H9 (cell line): Measurements from ENCODE around the gene USP13. TPM values are rescaled to one million over a fixed set of nuclear protein-coding genes. Genes with fewer than 3 reads are reported as not detected.

Experiments
- DNase-seq: peaks from one replicate; pipeline ENCODE4 v3.0.0-alpha.2; 2017
- H2AFZ ChIP-seq: one replicate; pipeline ENCODE4 v1.6.1; 2013; ENCODE audit warnings: mild to moderate bottlenecking, low read length, control low read depth, moderate library complexity
- H2AK5ac ChIP-seq: 2 replicates; pipeline ENCODE4 v1.6.1; 2013; ENCODE audit warnings: low read length, control low read depth, mixed read lengths; ENCODE audit not compliant: insufficient read length
- H2BK120ac ChIP-seq: one replicate; pipeline ENCODE4 v1.6.1; 2013; ENCODE audit warnings: low read depth, mild to moderate bottlenecking, low read length, control low read depth, inconsistent platforms; ENCODE audit not compliant: poor library complexity, severe bottlenecking
- H2BK12ac ChIP-seq: 2 replicates; pipeline ENCODE4 v1.6.1; 2013; ENCODE audit warnings: low read length, control low read depth, mixed read lengths, low read depth; ENCODE audit not compliant: insufficient read length
- H2BK15ac ChIP-seq: 2 replicates; pipeline ENCODE4 v1.6.1; 2013; ENCODE audit warnings: low read depth, low read length, control low read depth
- H2BK20ac ChIP-seq: one replicate; pipeline ENCODE4 v1.6.1; 2013; ENCODE audit warnings: low read depth, mild to moderate bottlenecking, low read length, control low read depth, inconsistent platforms; ENCODE audit not compliant: poor library complexity, severe bottlenecking
- H2BK5ac ChIP-seq: 2 replicates; pipeline ENCODE4 v1.6.1; 2013; ENCODE audit warnings: low read length, control low read depth, mixed read lengths; ENCODE audit not compliant: insufficient read length
- H3K14ac ChIP-seq: 2 replicates; pipeline ENCODE4 v1.6.1; 2013; ENCODE audit warnings: low read length, control low read depth; ENCODE audit not compliant: insufficient read depth
- H3K18ac ChIP-seq: 2 replicates; pipeline ENCODE4 v1.6.1; 2013; ENCODE audit warnings: low read depth, mild to moderate bottlenecking, mixed read lengths, low read length, control low read depth; ENCODE audit not compliant: insufficient read length
- H3K23ac ChIP-seq: 2 replicates; pipeline ENCODE4 v1.6.1; 2013; ENCODE audit warnings: low read length, control low read depth, mixed read lengths, low read depth; ENCODE audit not compliant: insufficient read length
- H3K23me2 ChIP-seq: 2 replicates; pipeline ENCODE4 v1.6.1; 2013; ENCODE audit warnings: low read depth, mild to moderate bottlenecking, mixed read lengths, low read length, control low read depth; ENCODE audit not compliant: insufficient read length, poor library complexity, severe bottlenecking
- H3K27ac ChIP-seq: 2 replicates; pipeline ENCODE4 v1.5.1; 2013; ENCODE audit warnings: low read length, control low read depth, mixed read lengths, low read depth; ENCODE audit not compliant: insufficient read length
- H3K27me3 ChIP-seq: 2 replicates; pipeline ENCODE4 v1.6.1; 2013; ENCODE audit warnings: low read length, control low read depth, inconsistent platforms; ENCODE audit not compliant: insufficient read depth
- H3K4ac ChIP-seq: 2 replicates; pipeline ENCODE4 v1.6.1; 2013; ENCODE audit warnings: low read depth, mild to moderate bottlenecking, control low read depth, inconsistent platforms, low read length, moderate library complexity
- H3K4me1 ChIP-seq: 2 replicates; pipeline ENCODE4 v1.6.1; 2013; ENCODE audit warnings: low read length, control low read depth, inconsistent platforms; ENCODE audit not compliant: insufficient read depth
- H3K4me2 ChIP-seq: 2 replicates; pipeline ENCODE4 v1.6.1; 2013; ENCODE audit warnings: low read length, control low read depth, mixed read lengths; ENCODE audit not compliant: insufficient read length, insufficient read depth
- H3K56ac ChIP-seq: 2 replicates; pipeline ENCODE4 v1.6.1; 2013; ENCODE audit warnings: low read depth, mild to moderate bottlenecking, mixed read lengths, low read length, control low read depth; ENCODE audit not compliant: insufficient read length
- H3K79me1 ChIP-seq: 2 replicates; pipeline ENCODE4 v1.6.1; 2013; ENCODE audit warnings: low read depth, mild to moderate bottlenecking, moderate library complexity, low read length, control low read depth, inconsistent platforms; ENCODE audit not compliant: insufficient read depth, poor library complexity, severe bottlenecking
- H3K79me2 ChIP-seq: 2 replicates; pipeline ENCODE4 v1.6.1; 2013; ENCODE audit warnings: low read length, control low read depth, inconsistent platforms; ENCODE audit not compliant: insufficient read depth
- H3K9ac ChIP-seq: 2 replicates; pipeline ENCODE4 v1.6.1; 2013; ENCODE audit warnings: low read length, control low read depth, mixed read lengths; ENCODE audit not compliant: insufficient read length; ENCODE audit errors: extremely low read depth
- H3K9me3 ChIP-seq: one replicate; pipeline ENCODE4 v1.6.1; 2013; ENCODE audit warnings: low read depth, low read length, inconsistent platforms; ENCODE audit not compliant: control insufficient read depth
- H3T11ph ChIP-seq: one replicate; pipeline ENCODE4 v1.6.1; 2013; ENCODE audit warnings: mild to moderate bottlenecking, low read length, control low read depth, inconsistent platforms
- H4K20me1 ChIP-seq: one replicate; pipeline ENCODE4 v1.6.1; 2013; ENCODE audit not compliant: control insufficient read depth, insufficient read length, insufficient read depth
- H4K5ac ChIP-seq: 2 replicates; pipeline ENCODE4 v1.6.1; 2013; ENCODE audit warnings: low read depth, mild to moderate bottlenecking, mixed read lengths, low read length, control low read depth; ENCODE audit not compliant: insufficient read length
- H4K8ac ChIP-seq: replicated peaks from 2 replicates; pipeline ENCODE4 v1.6.1; 2013; ENCODE audit warnings: low read length, control low read depth, mixed read lengths, low read depth; ENCODE audit not compliant: insufficient read length
- H4K91ac ChIP-seq: 2 replicates; pipeline ENCODE4 v1.6.1; 2013; ENCODE audit warnings: low read depth, mild to moderate bottlenecking, moderate library complexity, mixed read lengths, low read length, control low read depth; ENCODE audit not compliant: insufficient read length
- H3K27ac Mint-ChIP-seq, 3 experiments: 2 replicates in 2 of 3; 3 replicates in 1 of 3; pipeline ENCODE4 v1.8.0; 2020 to 2021; ENCODE audit warnings: mixed read lengths in 3 of 3, mild to moderate bottlenecking in 1 of 3, moderate library complexity in 1 of 3
- H3K27me3 Mint-ChIP-seq: 2 replicates; pipeline ENCODE4 v1.8.0; 2021; ENCODE audit warnings: low read depth, mild to moderate bottlenecking, moderate library complexity, mixed read lengths
- H3K36me3 Mint-ChIP-seq, 3 experiments: 2 replicates in 2 of 3; 3 replicates in 1 of 3; pipeline ENCODE4 v1.8.0; 2020 to 2021; ENCODE audit warnings: low read depth in 3 of 3, mixed read lengths in 3 of 3; ENCODE audit not compliant: insufficient read depth in 1 of 3
- H3K4me1 Mint-ChIP-seq, 2 experiments: 2 replicates each; pipeline ENCODE4 v1.8.0; 2020; ENCODE audit warnings: mixed read lengths in 2 of 2
- H3K4me3 Mint-ChIP-seq, 2 experiments: 2 replicates in 1 of 2; 3 replicates in 1 of 2; pipeline ENCODE4 v1.8.0; 2020 to 2021; ENCODE audit warnings: mild to moderate bottlenecking in 2 of 2, mixed read lengths in 2 of 2, moderate library complexity in 1 of 2
- H3K9me3 Mint-ChIP-seq, 2 experiments: 2 replicates in 1 of 2; 3 replicates in 1 of 2; pipeline ENCODE4 v1.8.0; 2020; ENCODE audit warnings: mild to moderate bottlenecking in 2 of 2, mixed read lengths in 2 of 2, moderate library complexity in 1 of 2
- WGBS: extraction: QIAGEN DNeasy Blood & Tissue Kit; methylation state at CpG from one replicate; pipeline ENCODE4 v1.1.7; 2013; ENCODE audit warnings: missing lambda C conversion rate, low lambda C conversion rate, mixed read lengths; ENCODE audit not compliant: insufficient read length; ENCODE audit errors: extremely low coverage; 5-methylcytosine and 5-hydroxymethylcytosine counted together
- total RNA-seq: library from RNA; stranded (reverse); gene quantifications from 2 replicates; pipeline ENCODE4 v1.2.1, GENCODE V29; 2021
- TF ChIP-seq, protein P1 (sequence below): fragments of 200-600 bp; sonication (generic); conservative IDR thresholded peaks from 3 replicates; pipeline ENCODE4 v1.8.0; 2021; ENCODE audit warnings: antibody characterized with exemption, mild to moderate bottlenecking

USP13 gene
- total RNA-seq, 1 experiment from 2014 or later = 26.7 TPM

DNA sequence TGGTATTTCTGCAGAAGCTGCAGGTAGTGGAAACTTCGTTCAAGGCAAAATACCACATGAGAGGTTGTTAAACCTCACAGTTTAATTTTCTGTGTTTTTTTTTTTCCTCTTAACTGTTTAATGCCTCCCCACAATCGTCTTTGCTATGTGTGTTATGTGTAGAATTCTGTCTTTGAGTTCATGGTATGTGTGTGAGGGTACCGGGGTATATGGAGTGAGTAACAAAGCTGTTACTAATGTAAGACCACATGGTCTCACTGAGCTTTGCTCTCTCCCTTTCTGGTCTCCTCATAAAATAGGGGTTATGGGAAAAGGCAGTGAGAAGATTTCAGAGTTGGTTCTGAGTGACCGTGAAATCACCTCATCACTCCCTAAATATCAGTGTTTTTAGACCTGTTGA lies 143.6 kb downstream of the USP13 start:
- H2BK5ac ChIP-seq = no peak overlapping the region
- Mint-ChIP-seq H3K27me3 (no peaks in the 10 kb centered on the region), H3K9me3 (no peaks in the 10 kb centered on the region), H3K27ac (no peak overlapping the region), H3K36me3 (no peaks in the 10 kb centered on the region), H3K4me1 (no peaks in the 10 kb centered on the region), H3K4me3 (no peak overlapping the region)
- no peak overlapping the region for H3K4ac ChIP-seq
- no peak overlapping the region for H3K18ac ChIP-seq
- H3K27ac ChIP-seq = no peak overlapping the region
- H3K79me1 ChIP-seq = no peaks in the 10 kb centered on the region
- no peak for DNase-seq
- H4K91ac ChIP-seq = no peak overlapping the region
- H2BK12ac ChIP-seq = no peak overlapping the region
- H3K14ac ChIP-seq = no peak overlapping the region
- no peak overlapping the region for H2AFZ ChIP-seq
- TF ChIP-seq, protein P1, sequence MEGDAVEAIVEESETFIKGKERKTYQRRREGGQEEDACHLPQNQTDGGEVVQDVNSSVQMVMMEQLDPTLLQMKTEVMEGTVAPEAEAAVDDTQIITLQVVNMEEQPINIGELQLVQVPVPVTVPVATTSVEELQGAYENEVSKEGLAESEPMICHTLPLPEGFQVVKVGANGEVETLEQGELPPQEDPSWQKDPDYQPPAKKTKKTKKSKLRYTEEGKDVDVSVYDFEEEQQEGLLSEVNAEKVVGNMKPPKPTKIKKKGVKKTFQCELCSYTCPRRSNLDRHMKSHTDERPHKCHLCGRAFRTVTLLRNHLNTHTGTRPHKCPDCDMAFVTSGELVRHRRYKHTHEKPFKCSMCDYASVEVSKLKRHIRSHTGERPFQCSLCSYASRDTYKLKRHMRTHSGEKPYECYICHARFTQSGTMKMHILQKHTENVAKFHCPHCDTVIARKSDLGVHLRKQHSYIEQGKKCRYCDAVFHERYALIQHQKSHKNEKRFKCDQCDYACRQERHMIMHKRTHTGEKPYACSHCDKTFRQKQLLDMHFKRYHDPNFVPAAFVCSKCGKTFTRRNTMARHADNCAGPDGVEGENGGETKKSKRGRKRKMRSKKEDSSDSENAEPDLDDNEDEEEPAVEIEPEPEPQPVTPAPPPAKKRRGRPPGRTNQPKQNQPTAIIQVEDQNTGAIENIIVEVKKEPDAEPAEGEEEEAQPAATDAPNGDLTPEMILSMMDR = no peak
- no peak overlapping the region for H2BK120ac ChIP-seq
- no CpG with 5 or more reads among the region's 4 CpGs for WGBS
- no peak overlapping the region for H2BK20ac ChIP-seq
- no peak overlapping the region for H3K9ac ChIP-seq
- no peak overlapping the region for H3K4me2 ChIP-seq
- no peaks in the 10 kb centered on the region for H3K79me2 ChIP-seq
- H3K23me2 ChIP-seq = no peaks in the 10 kb centered on the region
- H3K56ac ChIP-seq = no peak overlapping the region
- no peak overlapping the region for H2AK5ac ChIP-seq
- no peaks in the 10 kb centered on the region for H4K20me1 ChIP-seq
- H3T11ph ChIP-seq = no peak overlapping the region
- H4K5ac ChIP-seq = no peak overlapping the region
- no peak overlapping the region for H3K23ac ChIP-seq
- H3K4me1 ChIP-seq = no peaks in the 10 kb centered on the region
- no peaks in the 10 kb centered on the region for H3K9me3 ChIP-seq
- H2BK15ac ChIP-seq = no peak overlapping the region
- H4K8ac ChIP-seq = no peak overlapping the region
- no peaks in the 10 kb centered on the region for H3K27me3 ChIP-seq
